Right forelimb (tissue), 1 donor: ENCODE data around the gene RAB3GAP2.
"Not testable (repeated sequence)": the region's sequence is repeated elsewhere in the genome, so short reads cannot be mapped to it uniquely, and the experiment has no call there.

Source experiments
- DNase-seq: peaks from one replicate; pipeline ENCODE4 v3.0.0-alpha.2; 2018

Gene RAB3GAP2

DNA sequence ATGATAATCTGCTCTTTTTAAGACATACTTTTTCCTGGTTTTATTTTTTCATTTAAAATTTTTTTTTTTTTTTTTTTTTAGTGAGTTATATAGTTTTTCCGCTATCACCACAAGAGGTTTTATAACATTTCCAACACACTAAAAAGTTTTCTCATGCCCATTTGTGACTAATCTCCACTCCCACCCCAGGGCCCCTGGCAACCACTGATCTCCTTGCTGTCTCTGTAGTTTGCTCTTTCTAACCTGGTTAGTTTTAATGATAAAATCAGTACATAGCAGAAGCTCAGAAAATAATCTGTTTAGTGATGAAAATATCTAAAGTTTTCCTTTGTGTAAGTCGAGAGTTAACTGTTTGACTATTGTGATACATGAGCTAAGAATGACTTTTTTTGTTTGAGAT is 136.5 kb downstream of the RAB3GAP2 start:
- no peak for DNase-seq

DNA sequence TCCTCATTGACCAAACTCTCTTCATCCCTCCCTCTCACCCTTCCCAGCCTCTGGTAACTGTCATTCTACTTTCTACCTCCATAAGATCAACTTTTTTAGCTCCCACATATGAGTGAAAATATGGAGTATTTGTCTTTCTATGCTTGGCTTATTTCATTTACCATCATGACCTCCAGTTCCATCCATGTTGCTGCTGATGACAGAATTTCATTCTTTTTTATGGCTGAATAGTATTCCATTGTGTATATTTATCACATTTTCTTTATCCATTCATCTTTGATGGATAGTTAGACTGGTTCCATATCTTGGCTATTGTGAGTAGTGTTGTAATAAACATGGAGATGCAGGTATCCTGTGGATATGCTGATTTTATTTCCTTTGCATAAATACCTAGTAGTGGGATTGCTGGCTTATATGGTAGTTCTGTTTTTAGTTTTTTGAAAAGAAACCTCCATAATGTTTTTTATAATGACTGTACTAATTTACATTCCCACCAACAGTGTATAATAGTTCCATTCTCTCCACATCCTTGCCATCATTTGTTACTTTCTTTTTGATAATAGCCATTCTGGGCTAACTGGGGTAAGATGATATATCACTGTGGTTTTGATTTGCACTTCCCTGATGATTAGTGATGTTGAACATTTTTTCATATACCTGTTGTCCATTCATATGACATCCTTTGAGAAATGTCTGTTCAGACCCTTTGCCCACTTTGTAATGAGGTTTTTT is 142.6 kb downstream of the RAB3GAP2 start:
- no peak for DNase-seq

DNA sequence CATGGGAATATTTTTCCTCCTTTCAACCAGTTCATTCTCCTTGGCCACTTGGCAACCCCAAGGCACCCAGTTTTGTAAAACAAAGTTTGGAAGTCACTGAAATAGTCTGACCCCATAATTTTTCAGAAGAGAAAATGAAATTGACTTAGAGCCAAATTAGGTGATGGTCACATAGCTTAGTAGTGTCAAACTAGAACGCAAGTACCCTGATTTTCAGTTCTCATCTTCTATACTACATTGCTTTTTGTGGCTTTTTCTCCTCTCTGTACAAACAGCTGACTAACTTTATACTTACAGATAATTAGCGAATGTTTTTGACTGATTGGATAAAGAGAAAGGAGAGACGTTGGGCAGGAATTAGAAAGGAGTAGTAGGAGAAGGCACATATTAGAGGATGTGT is 145.2 kb downstream of the RAB3GAP2 start:
- DNase-seq, result no peak

GRCh38 chr1:220124542-220124941 is 147.7 kb downstream of the RAB3GAP2 start:
- DNase-seq, result no peak

- DNase-seq, result no peak
Measured at GRCh38 chr1:220123889-220124288, 148.4 kb downstream of the RAB3GAP2 start.

DNA sequence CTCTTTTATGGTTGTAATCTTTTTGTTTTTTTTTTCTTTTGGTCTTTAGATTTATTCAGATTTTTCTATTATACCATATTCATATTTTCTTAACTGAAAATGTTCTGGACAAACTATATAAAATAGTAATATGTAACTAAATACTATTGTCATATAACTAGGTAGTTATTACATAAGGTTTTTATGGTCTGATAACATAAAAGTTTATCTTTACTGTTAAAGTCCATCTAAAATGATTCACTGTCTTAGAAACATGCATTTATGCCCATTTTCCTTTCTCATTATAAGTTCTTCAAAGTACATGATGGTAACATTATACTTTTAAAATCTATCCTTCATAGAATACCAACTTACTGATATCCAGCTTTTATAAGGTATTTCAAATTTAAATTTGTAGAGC is 149.2 kb downstream of the RAB3GAP2 start:
- no peak for DNase-seq

DNA sequence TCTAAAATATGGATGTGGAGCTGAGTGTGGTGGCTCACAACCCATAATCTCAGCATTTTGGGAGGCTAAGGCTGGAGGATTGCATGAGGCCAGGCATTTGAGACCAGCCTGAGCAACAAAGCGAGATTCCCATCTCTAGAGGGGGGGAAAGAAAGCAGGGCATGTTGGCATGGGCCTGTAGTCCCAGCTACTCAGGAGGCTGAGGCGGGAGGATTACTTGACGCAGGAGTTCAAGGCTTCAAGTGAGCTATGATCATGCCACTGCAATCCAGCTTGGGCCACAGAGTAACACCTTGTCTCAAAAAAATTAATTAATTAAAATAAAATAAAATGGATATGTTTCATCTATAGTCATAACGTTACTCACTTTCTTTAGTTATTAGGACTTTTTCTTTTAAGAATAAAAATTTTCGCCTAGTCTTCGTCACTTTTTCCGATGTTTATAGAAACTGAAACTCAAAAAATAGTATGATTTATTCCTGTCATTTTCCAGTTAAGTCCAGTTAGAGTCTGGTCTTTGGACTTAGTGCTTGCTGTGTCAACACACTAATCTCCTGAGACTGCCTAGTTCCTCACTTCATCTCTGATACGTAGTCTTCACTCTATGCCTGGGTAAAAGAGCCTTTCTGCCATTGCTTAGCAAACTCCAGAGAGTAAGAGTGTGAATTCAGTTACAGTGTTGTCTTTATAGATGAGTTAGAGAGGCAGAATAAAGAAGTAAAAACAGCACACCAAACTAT is 150.3 kb downstream of the RAB3GAP2 start:
- DNase-seq, result no peak

DNA sequence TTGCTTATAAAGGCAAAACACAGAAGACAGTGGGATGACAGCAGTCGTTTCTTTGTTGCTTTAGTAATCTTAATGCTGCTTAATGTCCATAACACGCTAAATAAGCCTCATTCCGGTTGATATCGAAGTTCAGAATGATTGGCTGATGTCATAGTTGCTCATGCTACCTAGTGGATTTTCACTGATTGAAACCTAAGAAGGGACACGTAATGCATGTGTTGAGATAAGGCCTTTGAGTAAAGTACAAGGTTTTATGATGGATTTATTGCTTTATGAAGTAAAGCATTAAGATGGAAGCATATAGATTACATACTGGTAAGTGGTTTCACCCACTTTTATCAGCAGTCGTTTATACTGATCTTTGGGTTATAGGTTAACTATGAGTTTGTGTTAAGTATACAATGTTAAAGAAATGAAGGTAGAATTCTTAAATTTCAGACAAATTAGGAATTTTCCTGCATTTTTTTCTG is 153.2 kb downstream of the RAB3GAP2 start:
- no peak for DNase-seq

GRCh38 chr1:220113136-220113695 is 159.0 kb downstream of the RAB3GAP2 start:
- DNase-seq, result no peak

DNA sequence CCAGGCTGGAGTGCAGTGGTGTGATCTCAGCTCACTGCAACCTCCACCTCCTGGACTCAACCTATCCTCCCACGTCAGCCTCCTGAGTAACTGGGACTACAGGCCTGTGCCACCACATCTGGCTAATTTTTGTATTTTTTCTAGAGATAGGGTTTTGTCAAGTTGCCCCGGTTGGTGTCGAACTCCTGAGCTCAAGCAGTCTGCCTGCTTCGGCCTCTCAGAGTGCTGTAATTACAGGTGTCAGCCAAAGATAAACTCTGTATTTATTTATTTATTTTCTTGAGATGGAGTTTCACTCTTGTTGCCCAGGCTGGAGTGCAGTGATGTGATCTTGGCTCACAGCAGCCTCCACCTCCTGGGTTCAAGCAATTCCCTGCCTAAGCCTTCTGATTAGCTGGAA is 159.7 kb downstream of the RAB3GAP2 start:
- not testable (repeated sequence) for DNase-seq

DNA sequence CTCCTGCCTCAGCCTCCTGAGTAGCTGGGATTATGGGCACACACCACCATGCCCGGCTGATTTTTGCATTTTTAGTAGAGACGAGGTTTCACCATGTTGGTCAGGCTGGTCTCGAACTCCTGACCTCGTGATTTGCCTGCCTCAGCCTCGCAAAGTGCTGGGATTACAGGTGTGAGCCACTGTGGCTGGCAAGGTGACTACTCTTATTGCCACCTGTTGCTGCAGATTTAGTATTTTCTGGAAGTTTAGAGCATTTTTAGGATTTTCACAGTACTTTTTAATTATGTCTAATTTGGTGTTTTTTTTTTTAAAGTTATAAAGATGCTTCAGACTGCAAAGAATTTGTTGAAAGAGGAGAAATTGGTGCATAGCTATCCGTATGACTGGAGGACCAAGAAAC is 161.8 kb downstream of the RAB3GAP2 start:
- DNase-seq, result not testable (repeated sequence)

DNA sequence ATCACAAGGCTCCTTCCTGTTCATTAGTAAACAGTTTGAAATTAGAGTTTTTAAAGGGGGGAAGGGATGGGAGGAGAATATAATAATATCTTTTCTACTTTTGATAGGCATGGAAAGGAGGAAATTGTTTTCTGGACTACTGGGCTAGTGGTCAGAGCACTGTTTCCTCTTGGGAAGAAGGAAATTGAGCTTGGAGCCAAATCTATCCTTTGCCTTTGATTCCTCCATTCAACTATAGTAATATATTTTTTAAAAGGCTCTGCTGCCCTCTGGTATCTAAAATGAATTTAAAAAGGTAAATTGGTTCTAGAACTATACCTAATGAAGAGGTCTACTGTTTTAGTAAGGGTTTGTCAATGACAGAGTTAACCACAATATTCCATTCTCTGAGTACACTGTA is 172.4 kb downstream of the RAB3GAP2 start:
- DNase-seq, result no peak
